GM23338 (cell line): ENCODE results near the gene TMEM121. TPM values are rescaled to one million over a fixed set of nuclear protein-coding genes. Genes with fewer than 3 reads are reported as not detected.

Experiments used
- ATAC-seq: fragments of 200-7000 bp; cut with Tn5 transposase; 3 replicates; pipeline ENCODE4 v1.9.1; 2020
- DNase-seq: peaks from one replicate; pipeline ENCODE4 v3.0.0-alpha.2; 2015; ENCODE audit warnings: low spot score
- H2AFZ ChIP-seq: fragments of 200-600 bp; sonication (generic); 2 replicates; pipeline ENCODE4 v1.8.0; 2016; ENCODE audit warnings: antibody characterized with exemption, mild to moderate bottlenecking, moderate library complexity
- H3F3A ChIP-seq: fragments of 200-600 bp; sonication (generic); replicated peaks from 2 replicates; pipeline ENCODE4 v1.8.0; 2017; ENCODE audit warnings: antibody characterized with exemption, mixed run types, low read depth
- H3K27ac ChIP-seq: fragments of 200-600 bp; sonication (generic); 2 replicates; pipeline ENCODE4 v1.6.1; 2016; ENCODE audit warnings: low read depth
- H3K27me3 ChIP-seq: fragments of 200-600 bp; sonication (generic); 2 replicates; pipeline ENCODE4 v1.8.0; 2016; ENCODE audit warnings: mild to moderate bottlenecking, mixed run types, moderate library complexity; ENCODE audit not compliant: insufficient read depth
- H3K36me3 ChIP-seq: fragments of 200-600 bp; sonication (generic); 2 replicates; pipeline ENCODE4 v1.8.0; 2016; ENCODE audit warnings: mild to moderate bottlenecking; ENCODE audit not compliant: insufficient read depth
- H3K4me1 ChIP-seq: fragments of 200-600 bp; sonication (generic); 2 replicates; pipeline ENCODE4 v1.8.0; 2016; ENCODE audit warnings: mild to moderate bottlenecking, moderate library complexity; ENCODE audit not compliant: insufficient read depth
- H3K4me2 ChIP-seq: fragments of 200-600 bp; sonication (generic); 2 replicates; pipeline ENCODE4 v1.7.1; 2017; ENCODE audit warnings: mixed run types
- H3K4me3 ChIP-seq: fragments of 200-600 bp; sonication (generic); 2 replicates; pipeline ENCODE4 v1.6.1; 2016; ENCODE audit warnings: mixed run types
- H3K79me2 ChIP-seq: fragments of 200-600 bp; sonication (generic); replicated peaks from 2 replicates; pipeline ENCODE4 v1.8.0; 2017; ENCODE audit warnings: mild to moderate bottlenecking; ENCODE audit not compliant: insufficient read depth
- H3K9me2 ChIP-seq: fragments of 200-600 bp; sonication (generic); 2 replicates; pipeline ENCODE4 v1.8.0; 2017; ENCODE audit not compliant: insufficient read depth
- H4K20me1 ChIP-seq: fragments of 200-600 bp; sonication (generic); replicated peaks from 2 replicates; pipeline ENCODE4 v1.8.0; 2017; ENCODE audit warnings: mild to moderate bottlenecking; ENCODE audit not compliant: insufficient read depth
- H3K27ac Mint-ChIP-seq: 2 replicates; pipeline ENCODE4 v1.8.0; 2020; ENCODE audit warnings: inconsistent platforms, mild to moderate bottlenecking, moderate library complexity, mixed read lengths
- H3K27me3 Mint-ChIP-seq: 3 replicates; pipeline ENCODE4 v1.8.0; 2022; ENCODE audit warnings: low read depth, mild to moderate bottlenecking, moderate library complexity, mixed read lengths, inconsistent platforms; ENCODE audit not compliant: insufficient read depth, poor library complexity
- H3K36me3 Mint-ChIP-seq: 3 replicates; pipeline ENCODE4 v1.8.0; 2021; ENCODE audit warnings: low read depth, mild to moderate bottlenecking, inconsistent platforms, moderate library complexity, mixed read lengths
- H3K4me1 Mint-ChIP-seq: 3 replicates; pipeline ENCODE4 v1.8.0; 2020; ENCODE audit warnings: mild to moderate bottlenecking, inconsistent platforms, mixed read lengths
- H3K4me3 Mint-ChIP-seq: 3 replicates; pipeline ENCODE4 v1.8.0; 2021; ENCODE audit warnings: moderate library complexity, mild to moderate bottlenecking, inconsistent platforms, mixed read lengths
- H3K9me3 Mint-ChIP-seq: 3 replicates; pipeline ENCODE4 v1.8.0; 2020; ENCODE audit warnings: moderate library complexity, mild to moderate bottlenecking, inconsistent platforms, mixed read lengths
- EZH2 ChIP-seq: fragments of 200-600 bp; sonication (generic); IDR thresholded peaks from one replicate; pipeline ENCODE4 v1.8.0; 2017; ENCODE audit warnings: antibody characterized with exemption, mild to moderate bottlenecking, low read depth; ENCODE audit not compliant: unreplicated experiment
- EZH2phosphoT487 ChIP-seq: fragments of 200-600 bp; sonication (generic); IDR thresholded peaks from one replicate; pipeline ENCODE4 v1.8.1; 2018; ENCODE audit warnings: antibody characterized with exemption; ENCODE audit not compliant: unreplicated experiment
- NANOG ChIP-seq: IDR thresholded peaks from 2 replicates; pipeline ENCODE4 v1.6.1; 2016; ENCODE audit warnings: antibody characterized with exemption, borderline replicate concordance
- STAT1 ChIP-seq: IDR thresholded peaks from one replicate; pipeline ENCODE4 v1.6.1; 2016; ENCODE audit warnings: antibody characterized with exemption; ENCODE audit not compliant: unreplicated experiment
- ZNF114 ChIP-seq: fragments of 250-450 bp; sonication (Bioruptor Pico); IDR thresholded peaks from 2 replicates; pipeline ENCODE4 v1.5.0; 2020; ENCODE audit warnings: mild to moderate bottlenecking, moderate library complexity
- ZNF331 ChIP-seq: fragments of 250-450 bp; sonication (Bioruptor Pico); IDR thresholded peaks from 2 replicates; pipeline ENCODE4 v1.5.0; 2020; ENCODE audit warnings: low read depth, mild to moderate bottlenecking, moderate library complexity
- polyA plus RNA-seq: library from polyadenylated mRNA; unstranded; fragments of >200 nt; fragmentation: Nextera tagmentation; extraction: Ambion mirVana; gene quantifications from 2 replicates; pipeline ENCODE4 v1.2.1, GENCODE V29; 2016
- total RNA-seq: library from RNA; depleted of rRNA; stranded (reverse); fragments of >200 nt; shearing (Covaris generic); gene quantifications from 2 replicates; pipeline ENCODE4 v1.2.3, GENCODE V29; 2014
- TF ChIP-seq, protein P1 (sequence below): fragments of 250-450 bp; sonication (Bioruptor Pico); IDR thresholded peaks from 2 replicates; pipeline ENCODE4 v1.5.0; 2020; ENCODE audit warnings: mild to moderate bottlenecking, moderate library complexity

The TMEM121 gene
- total and polyA plus RNA-seq, 2 experiments from 2014 or later: 0.13 to 1.3 TPM

DNA sequence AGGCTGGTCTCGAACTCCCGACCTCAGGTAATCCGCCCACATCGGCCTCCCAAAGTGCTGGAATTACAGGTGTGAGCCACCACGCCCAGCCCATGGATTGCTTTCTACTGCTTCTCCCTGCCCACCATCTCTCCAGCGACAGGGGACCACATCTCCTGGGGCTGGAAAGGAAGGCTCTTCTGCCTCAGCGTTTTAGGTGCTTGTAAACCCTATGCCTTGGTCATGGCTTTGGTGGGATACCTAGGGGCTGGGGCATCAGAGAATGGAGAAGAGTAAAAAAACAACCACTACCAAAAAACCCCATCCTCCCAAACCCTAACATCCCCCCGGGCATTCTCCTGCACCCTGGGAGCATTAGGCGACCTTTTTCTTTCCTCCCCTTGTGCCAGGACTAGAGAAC is 1.1 kb upstream of the TMEM121 start:
- Histone ChIP-seq H3K9me2 (no peaks in the 10 kb centered on the region), H3F3A (no peaks in the 10 kb centered on the region), H3K27me3 (peaks cover 46% of the 10 kb centered on the region), H3K36me3 (no peaks in the 10 kb centered on the region), H3K27ac (no peak overlapping the region), H2AFZ (no peak overlapping the region), H4K20me1 (no peaks in the 10 kb centered on the region), H3K4me3 (peak overlapping the region; percentile 64; the same call in 1 of the 2 replicates), H3K4me1 (no peaks in the 10 kb centered on the region), H3K4me2 (no peak overlapping the region), H3K79me2 (no peaks in the 10 kb centered on the region)
- peaks cover 33% of the 10 kb centered on the region for H3K27me3 Mint-ChIP-seq
- H3K36me3 Mint-ChIP-seq: no peaks in the 10 kb centered on the region
- TF ChIP-seq NANOG (no peak), ZNF331 (CRISPR knock-in tag) (no peak), EZH2phosphoT487 (no peak)
- H3K9me3 Mint-ChIP-seq: peaks cover 2% of the 10 kb centered on the region
- no peak for DNase-seq
- H3K4me1 Mint-ChIP-seq: peaks cover 3% of the 10 kb centered on the region; the same call in 1 of the 3 replicates
- H3K27ac Mint-ChIP-seq: no peak overlapping the region
- peak overlapping the region; percentile 61; the same call in 1 of the 3 replicates for H3K4me3 Mint-ChIP-seq
- ATAC-seq: no peak

GRCh38 chr14:105526776-105527380 is 495 bp downstream of the TMEM121 start:
- Histone ChIP-seq H2AFZ (no peak overlapping the region), H3K27me3 (peaks cover 46% of the 10 kb centered on the region), H3K79me2 (no peaks in the 10 kb centered on the region), H3K36me3 (no peaks in the 10 kb centered on the region), H3K4me2 (peak overlapping the region; percentile 65; the same call in 1 of the 2 replicates), H3K27ac (no peak overlapping the region), H3F3A (no peaks in the 10 kb centered on the region), H3K4me3 (peak overlapping the region; percentile 44; the same call in 1 of the 2 replicates), H3K9me2 (no peaks in the 10 kb centered on the region), H3K4me1 (no peaks in the 10 kb centered on the region), H4K20me1 (no peaks in the 10 kb centered on the region)
- DNase-seq (peak; percentile 37), ATAC-seq (peak; percentile 30)
- TF ChIP-seq EZH2: peak; percentile 45
- no peak for TF ChIP-seq STAT1
- H3K27ac Mint-ChIP-seq: no peak overlapping the region
- no peaks in the 10 kb centered on the region for H3K36me3 Mint-ChIP-seq
- no peaks in the 10 kb centered on the region; the same call in 1 of the 3 replicates for H3K9me3 Mint-ChIP-seq
- H3K27me3 Mint-ChIP-seq: peaks cover 31% of the 10 kb centered on the region
- peak overlapping the region; percentile 27; the same call in 1 of the 3 replicates for H3K4me3 Mint-ChIP-seq
- H3K4me1 Mint-ChIP-seq: peaks cover 3% of the 10 kb centered on the region; the same call in 1 of the 3 replicates

- peak overlapping the region; percentile 44; the same call in 1 of the 2 replicates for H3K4me3 ChIP-seq
- DNase-seq (no peak), ATAC-seq (no peak)
- H3F3A ChIP-seq: no peaks in the 10 kb centered on the region
- no peaks in the 10 kb centered on the region for H3K36me3 ChIP-seq
- Mint-ChIP-seq H3K9me3 (peaks cover 2% of the 10 kb centered on the region), H3K27me3 (peaks cover 31% of the 10 kb centered on the region), H3K27ac (no peak overlapping the region), H3K4me1 (peaks cover 3% of the 10 kb centered on the region; the same call in 1 of the 3 replicates), H3K36me3 (no peaks in the 10 kb centered on the region), H3K4me3 (peak overlapping the region; percentile 37; the same call in 2 of the 3 replicates)
- no peak overlapping the region for H2AFZ ChIP-seq
- H3K27me3 ChIP-seq: peaks cover 46% of the 10 kb centered on the region
- H3K4me2 ChIP-seq: peak overlapping the region; percentile 65; the same call in 1 of the 2 replicates
- no peaks in the 10 kb centered on the region for H4K20me1 ChIP-seq
- H3K27ac ChIP-seq: no peak overlapping the region
- H3K79me2 ChIP-seq: no peaks in the 10 kb centered on the region
- H3K4me1 ChIP-seq: no peaks in the 10 kb centered on the region
- no peaks in the 10 kb centered on the region for H3K9me2 ChIP-seq
- TF ChIP-seq NANOG: no peak
- TF ChIP-seq, protein P1, sequence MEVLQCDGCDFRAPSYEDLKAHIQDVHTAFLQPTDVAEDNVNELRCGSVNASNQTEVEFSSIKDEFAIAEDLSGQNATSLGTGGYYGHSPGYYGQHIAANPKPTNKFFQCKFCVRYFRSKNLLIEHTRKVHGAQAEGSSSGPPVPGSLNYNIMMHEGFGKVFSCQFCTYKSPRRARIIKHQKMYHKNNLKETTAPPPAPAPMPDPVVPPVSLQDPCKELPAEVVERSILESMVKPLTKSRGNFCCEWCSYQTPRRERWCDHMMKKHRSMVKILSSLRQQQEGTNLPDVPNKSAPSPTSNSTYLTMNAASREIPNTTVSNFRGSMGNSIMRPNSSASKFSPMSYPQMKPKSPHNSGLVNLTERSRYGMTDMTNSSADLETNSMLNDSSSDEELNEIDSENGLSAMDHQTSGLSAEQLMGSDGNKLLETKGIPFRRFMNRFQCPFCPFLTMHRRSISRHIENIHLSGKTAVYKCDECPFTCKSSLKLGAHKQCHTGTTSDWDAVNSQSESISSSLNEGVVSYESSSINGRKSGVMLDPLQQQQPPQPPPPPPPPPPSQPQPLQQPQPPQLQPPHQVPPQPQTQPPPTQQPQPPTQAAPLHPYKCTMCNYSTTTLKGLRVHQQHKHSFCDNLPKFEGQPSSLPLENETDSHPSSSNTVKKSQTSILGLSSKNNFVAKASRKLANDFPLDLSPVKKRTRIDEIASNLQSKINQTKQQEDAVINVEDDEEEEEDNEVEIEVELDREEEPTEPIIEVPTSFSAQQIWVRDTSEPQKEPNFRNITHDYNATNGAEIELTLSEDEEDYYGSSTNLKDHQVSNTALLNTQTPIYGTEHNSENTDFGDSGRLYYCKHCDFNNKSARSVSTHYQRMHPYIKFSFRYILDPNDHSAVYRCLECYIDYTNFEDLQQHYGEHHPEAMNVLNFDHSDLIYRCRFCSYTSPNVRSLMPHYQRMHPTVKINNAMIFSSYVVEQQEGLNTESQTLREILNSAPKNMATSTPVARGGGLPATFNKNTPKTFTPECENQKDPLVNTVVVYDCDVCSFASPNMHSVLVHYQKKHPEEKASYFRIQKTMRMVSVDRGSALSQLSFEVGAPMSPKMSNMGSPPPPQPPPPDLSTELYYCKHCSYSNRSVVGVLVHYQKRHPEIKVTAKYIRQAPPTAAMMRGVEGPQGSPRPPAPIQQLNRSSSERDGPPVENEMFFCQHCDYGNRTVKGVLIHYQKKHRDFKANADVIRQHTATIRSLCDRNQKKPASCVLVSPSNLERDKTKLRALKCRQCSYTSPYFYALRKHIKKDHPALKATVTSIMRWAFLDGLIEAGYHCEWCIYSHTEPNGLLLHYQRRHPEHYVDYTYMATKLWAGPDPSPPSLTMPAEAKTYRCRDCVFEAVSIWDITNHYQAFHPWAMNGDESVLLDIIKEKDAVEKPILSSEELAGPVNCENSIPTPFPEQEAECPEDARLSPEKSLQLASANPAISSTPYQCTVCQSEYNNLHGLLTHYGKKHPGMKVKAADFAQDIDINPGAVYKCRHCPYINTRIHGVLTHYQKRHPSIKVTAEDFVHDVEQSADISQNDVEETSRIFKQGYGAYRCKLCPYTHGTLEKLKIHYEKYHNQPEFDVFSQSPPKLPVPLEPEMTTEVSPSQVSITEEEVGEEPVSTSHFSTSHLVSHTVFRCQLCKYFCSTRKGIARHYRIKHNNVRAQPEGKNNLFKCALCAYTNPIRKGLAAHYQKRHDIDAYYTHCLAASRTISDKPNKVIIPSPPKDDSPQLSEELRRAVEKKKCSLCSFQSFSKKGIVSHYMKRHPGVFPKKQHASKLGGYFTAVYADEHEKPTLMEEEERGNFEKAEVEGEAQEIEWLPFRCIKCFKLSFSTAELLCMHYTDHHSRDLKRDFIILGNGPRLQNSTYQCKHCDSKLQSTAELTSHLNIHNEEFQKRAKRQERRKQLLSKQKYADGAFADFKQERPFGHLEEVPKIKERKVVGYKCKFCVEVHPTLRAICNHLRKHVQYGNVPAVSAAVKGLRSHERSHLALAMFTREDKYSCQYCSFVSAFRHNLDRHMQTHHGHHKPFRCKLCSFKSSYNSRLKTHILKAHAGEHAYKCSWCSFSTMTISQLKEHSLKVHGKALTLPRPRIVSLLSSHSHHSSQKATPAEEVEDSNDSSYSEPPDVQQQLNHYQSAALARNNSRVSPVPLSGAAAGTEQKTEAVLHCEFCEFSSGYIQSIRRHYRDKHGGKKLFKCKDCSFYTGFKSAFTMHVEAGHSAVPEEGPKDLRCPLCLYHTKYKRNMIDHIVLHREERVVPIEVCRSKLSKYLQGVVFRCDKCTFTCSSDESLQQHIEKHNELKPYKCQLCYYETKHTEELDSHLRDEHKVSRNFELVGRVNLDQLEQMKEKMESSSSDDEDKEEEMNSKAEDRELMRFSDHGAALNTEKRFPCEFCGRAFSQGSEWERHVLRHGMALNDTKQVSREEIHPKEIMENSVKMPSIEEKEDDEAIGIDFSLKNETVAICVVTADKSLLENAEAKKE (CRISPR knock-in tag): no peak
- no peak for TF ChIP-seq ZNF114
- no peak for TF ChIP-seq EZH2phosphoT487
Measured at GRCh38 chr14:105527381-105527825, 1.0 kb downstream of the TMEM121 start.
